NOMO-1 (cell line): Measurements from ENCODE around the gene MYCBP2.
A peak's percentile ranks its signal among the peaks of the same experiment; 100 is the strongest.

ENCODE experiments used
- DNase-seq, 2 experiments: peaks; one replicate each; lab custom pipeline; 2025; ENCODE audit not compliant: unreplicated experiment in 2 of 2; lab: John Stamatoyannopoulos, UW

The MYCBP2 gene

DNA sequence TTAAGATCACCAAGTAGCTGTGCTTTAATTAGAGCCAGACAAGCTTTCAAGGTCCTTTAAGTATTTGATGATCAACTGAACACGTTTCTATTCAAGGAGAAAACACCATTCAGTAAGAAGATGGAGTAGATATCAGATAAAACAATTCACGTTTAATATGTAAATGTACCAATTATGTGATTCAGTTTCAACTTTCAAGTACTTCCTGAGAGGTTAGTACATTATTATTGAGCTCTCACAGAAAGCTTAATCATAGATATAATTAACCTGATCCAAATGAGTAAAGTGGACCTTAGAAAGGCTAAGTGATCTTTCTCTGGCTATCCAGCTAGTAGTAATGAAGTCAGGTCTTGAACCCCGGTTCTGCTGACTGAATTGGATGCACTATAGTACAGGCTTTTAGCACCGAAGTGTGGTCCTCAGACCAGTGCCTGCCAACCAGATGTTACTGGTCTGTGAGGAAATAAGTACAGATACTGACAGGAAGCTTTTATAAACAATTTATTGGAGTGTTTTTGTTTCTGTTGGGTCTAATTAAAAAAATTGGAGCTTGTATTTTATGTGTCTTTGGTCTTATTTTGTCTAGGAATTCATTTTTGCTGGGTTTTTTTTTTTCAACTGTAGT lies 324.8 kb downstream of the MYCBP2 start:
- DNase-seq, result no peak

DNA sequence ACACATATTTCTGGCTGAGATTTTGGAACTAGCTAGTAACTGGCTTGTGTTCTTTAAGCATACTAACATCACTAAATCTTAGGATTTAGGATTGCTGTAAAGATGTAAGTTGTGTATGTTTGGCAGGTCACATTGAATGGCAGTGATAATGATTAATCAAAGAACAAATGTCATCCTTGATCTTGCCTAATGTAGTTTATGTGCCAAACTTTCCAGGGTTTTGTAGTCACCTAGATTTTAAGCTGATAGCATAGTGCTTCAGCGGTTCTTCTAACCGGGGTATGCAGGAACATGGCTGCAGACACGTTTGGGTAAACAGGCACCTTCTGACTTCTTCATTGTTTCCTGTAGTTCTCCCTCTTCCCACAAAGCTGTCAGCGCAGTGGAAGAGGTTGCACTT lies 325.4 kb downstream of the MYCBP2 start:
- DNase-seq, result no peak

DNA sequence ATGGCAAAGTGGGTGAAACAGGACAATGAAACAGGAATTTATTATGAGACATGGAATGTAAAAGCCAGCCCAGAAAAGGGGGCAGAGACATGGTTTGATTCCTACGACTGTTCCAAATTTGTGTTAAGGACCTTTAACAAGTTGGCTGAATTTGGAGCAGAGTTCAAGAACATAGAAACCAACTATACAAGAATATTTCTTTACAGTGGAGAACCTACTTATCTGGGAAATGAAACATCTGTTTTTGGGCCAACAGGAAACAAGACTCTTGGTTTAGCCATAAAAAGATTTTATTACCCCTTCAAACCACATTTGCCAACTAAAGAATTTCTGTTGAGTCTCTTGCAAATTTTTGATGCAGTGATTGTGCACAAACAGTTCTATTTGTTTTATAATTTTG lies 326.4 kb downstream of the MYCBP2 start:
- peak in 1 of 2 experiments; percentile 25 for DNase-seq
